Measurements from ENCODE around the gene COL23A1. TPM values are rescaled to one million over a fixed set of nuclear protein-coding genes. Genes with fewer than 3 reads are reported as not detected.
A peak's percentile ranks its signal among the peaks of the same experiment; 100 is the strongest.

Gene COL23A1
- polyA plus RNA-seq, 3 donors, result 0.11 to 0.21 TPM; not detected in 1

DNA sequence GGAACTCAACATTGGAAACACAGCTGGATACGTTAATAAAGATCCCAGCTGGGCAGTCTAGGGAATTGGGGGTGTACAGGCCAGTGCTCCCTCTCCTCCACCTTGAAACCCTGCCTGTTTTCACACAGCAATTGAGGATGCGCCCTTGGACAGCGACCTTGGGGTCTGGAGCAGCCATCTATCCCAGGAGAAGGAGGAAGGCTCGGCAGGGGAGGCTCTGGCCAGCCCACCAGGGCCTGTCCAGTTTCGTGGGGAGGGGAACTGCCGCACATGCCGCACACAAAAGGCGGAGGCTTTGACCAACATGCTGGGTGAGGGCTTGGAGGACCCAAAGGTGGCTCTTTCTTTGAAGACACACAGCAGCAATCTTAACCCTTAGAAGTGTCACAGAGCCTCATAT lies 1.4 kb downstream of the COL23A1 start:
- TF ChIP-seq, protein P1, sequence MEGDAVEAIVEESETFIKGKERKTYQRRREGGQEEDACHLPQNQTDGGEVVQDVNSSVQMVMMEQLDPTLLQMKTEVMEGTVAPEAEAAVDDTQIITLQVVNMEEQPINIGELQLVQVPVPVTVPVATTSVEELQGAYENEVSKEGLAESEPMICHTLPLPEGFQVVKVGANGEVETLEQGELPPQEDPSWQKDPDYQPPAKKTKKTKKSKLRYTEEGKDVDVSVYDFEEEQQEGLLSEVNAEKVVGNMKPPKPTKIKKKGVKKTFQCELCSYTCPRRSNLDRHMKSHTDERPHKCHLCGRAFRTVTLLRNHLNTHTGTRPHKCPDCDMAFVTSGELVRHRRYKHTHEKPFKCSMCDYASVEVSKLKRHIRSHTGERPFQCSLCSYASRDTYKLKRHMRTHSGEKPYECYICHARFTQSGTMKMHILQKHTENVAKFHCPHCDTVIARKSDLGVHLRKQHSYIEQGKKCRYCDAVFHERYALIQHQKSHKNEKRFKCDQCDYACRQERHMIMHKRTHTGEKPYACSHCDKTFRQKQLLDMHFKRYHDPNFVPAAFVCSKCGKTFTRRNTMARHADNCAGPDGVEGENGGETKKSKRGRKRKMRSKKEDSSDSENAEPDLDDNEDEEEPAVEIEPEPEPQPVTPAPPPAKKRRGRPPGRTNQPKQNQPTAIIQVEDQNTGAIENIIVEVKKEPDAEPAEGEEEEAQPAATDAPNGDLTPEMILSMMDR (IDR thresholded peaks at IDR 0.05), result no peak
- H4K20me1 ChIP-seq (ENCODE audit: insufficient read depth, low read length), result no peaks in the 10 kb centered on the region
- H3K4me3 ChIP-seq (replicated peaks in 1 of 3; ENCODE audit: low read depth in 2 of 3, low read length in 3 of 3), result no peak overlapping the region
- no peak for DNase-seq
- H3K4me1 Mint-ChIP-seq, result peaks cover 20% of the 10 kb centered on the region
- H3K9me3 ChIP-seq (replicated peaks in 1 of 2; ENCODE audit: control insufficient read depth in 1 of 2, insufficient read depth in 1 of 2, low read length in 2 of 2), result peaks cover 0 to 6% of the 10 kb centered on the region in 2 donors
- no peak overlapping the region for H3K27ac Mint-ChIP-seq
- H3K27me3 Mint-ChIP-seq (ENCODE audit: low read depth in 3 of 3), result peaks cover 24 to 29% (median 27%) of the 10 kb centered on the region in 3 donors
- intact Hi-C loops (cut with micrococcal nuclease), result no loop called here
- peaks cover 0 to 10% (median 3%) of the 10 kb centered on the region in 7 donors for H3K9me3 Mint-ChIP-seq
- H3K36me3 ChIP-seq (replicated peaks in 1 of 2; ENCODE audit: control insufficient read depth in 1 of 2, insufficient read depth in 2 of 2, low read length in 2 of 2), result no peaks in the 10 kb centered on the region
- peaks cover 0 to 5% of the 10 kb centered on the region in 2 donors for H3K36me3 Mint-ChIP-seq
- H3K27ac ChIP-seq (ENCODE audit: low read depth in 1 of 2, low read length in 2 of 2), result no peak overlapping the region
- peak overlapping the region; percentile 77 for H2AFZ ChIP-seq (ENCODE audit: insufficient read depth, low read depth, low read length, poor library complexity, severe bottlenecking)
- peaks cover 5 to 6% of the 10 kb centered on the region in 2 donors for H3K27me3 ChIP-seq (ENCODE audit: control insufficient read depth in 2 of 2, insufficient read depth in 2 of 2, low read length in 2 of 2)
- H3K4me3 Mint-ChIP-seq, result peak overlapping the region; percentile 74 to 85
- 68% methylated on average over 4 of the region's 8 CpGs for WGBS (ENCODE audit: insufficient coverage)
- H3K79me2 ChIP-seq (ENCODE audit: insufficient read depth, low read length), result peaks cover 4% of the 10 kb centered on the region
- peaks cover 19 to 33% of the 10 kb centered on the region in 2 donors for H3K4me1 ChIP-seq (ENCODE audit: control insufficient read depth in 1 of 2, insufficient read depth in 2 of 2, low read length in 2 of 2)
- no peak overlapping the region for H3K9ac ChIP-seq (ENCODE audit: insufficient read depth, low read length, poor library complexity, severe bottlenecking)
- peak overlapping the region; percentile 97 for H3K4me2 ChIP-seq (replicated peaks; ENCODE audit: extremely low read depth, low read length, poor library complexity, severe bottlenecking)

DNA sequence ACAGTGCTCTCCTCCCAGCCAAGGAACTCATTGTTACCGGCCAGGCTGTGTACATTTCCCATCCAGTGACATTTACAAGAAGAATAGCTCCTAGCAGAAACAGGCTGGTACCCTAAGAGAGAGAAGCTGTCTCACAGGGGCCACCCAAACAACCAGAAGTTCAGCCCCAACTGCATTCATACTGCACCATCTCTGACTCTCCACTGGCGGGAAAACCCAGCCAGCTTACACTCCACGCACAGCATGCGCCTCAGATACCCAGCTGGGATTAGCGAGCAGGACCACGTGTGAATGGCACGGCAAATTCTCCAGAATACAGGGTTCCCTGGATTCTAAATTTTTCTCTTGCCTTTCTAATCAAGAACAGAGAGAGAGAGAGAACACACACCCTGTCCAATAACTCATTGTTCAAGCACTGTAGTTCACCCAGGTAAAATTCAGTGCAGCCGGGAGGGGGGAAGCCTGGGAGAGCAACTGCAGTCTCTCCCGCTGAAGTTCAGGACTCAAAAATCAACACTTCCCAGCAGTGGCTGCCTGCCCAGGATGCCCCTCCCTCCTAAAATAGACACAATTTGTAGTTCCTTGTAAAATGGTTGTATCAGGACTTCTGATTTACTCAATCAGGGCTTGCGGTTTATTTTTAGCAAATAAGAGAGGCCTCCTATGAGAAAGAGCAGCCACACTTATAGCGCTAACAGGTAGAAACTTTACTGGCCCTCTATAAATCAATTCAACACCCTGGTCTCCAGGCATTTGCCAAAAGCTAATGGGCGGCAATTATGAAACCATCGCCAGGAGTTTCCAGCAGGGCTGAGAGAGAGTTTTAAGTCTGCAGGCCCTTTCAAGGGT lies 2.2 kb downstream of the COL23A1 start:
- intact Hi-C loops (cut with micrococcal nuclease), result no loop called here
- peaks cover 0 to 5% of the 10 kb centered on the region in 2 donors for H3K36me3 Mint-ChIP-seq
- 74% methylated on average over 9 of the region's 13 CpGs for WGBS (ENCODE audit: insufficient coverage)
- peak overlapping the region in 1 of 2 donors; percentile 85 for H3K4me3 Mint-ChIP-seq
- Histone ChIP-seq H3K27me3 (ENCODE audit: control insufficient read depth in 2 of 2, insufficient read depth in 2 of 2, low read length in 2 of 2) (peaks cover 5 to 6% of the 10 kb centered on the region in 2 donors), H3K4me3 (replicated peaks in 1 of 3; ENCODE audit: low read depth in 2 of 3, low read length in 3 of 3) (no peak overlapping the region), H3K27ac (ENCODE audit: low read depth in 1 of 2, low read length in 2 of 2) (no peak overlapping the region), H2AFZ (ENCODE audit: insufficient read depth, low read depth, low read length, poor library complexity, severe bottlenecking) (peak overlapping the region; percentile 27), H3K9me3 (replicated peaks in 1 of 2; ENCODE audit: control insufficient read depth in 1 of 2, insufficient read depth in 1 of 2, low read length in 2 of 2) (peaks cover 0 to 6% of the 10 kb centered on the region in 2 donors), H3K79me2 (ENCODE audit: insufficient read depth, low read length) (peaks cover 4% of the 10 kb centered on the region), H3K4me1 (ENCODE audit: control insufficient read depth in 1 of 2, insufficient read depth in 2 of 2, low read length in 2 of 2) (peaks cover 19 to 33% of the 10 kb centered on the region in 2 donors), H3K4me2 (replicated peaks; ENCODE audit: extremely low read depth, low read length, poor library complexity, severe bottlenecking) (peak overlapping the region; percentile 7), H3K9ac (ENCODE audit: insufficient read depth, low read length, poor library complexity, severe bottlenecking) (no peak overlapping the region), H3K36me3 (replicated peaks in 1 of 2; ENCODE audit: control insufficient read depth in 1 of 2, insufficient read depth in 2 of 2, low read length in 2 of 2) (no peaks in the 10 kb centered on the region), H4K20me1 (ENCODE audit: insufficient read depth, low read length) (no peaks in the 10 kb centered on the region)
- peaks cover 24 to 29% (median 27%) of the 10 kb centered on the region in 3 donors for H3K27me3 Mint-ChIP-seq (ENCODE audit: low read depth in 3 of 3)
- peaks cover 0 to 10% (median 3%) of the 10 kb centered on the region in 7 donors for H3K9me3 Mint-ChIP-seq
- no peak for DNase-seq
- peak overlapping the region in 2 of 7 donors; percentile 4 to 62 for H3K27ac Mint-ChIP-seq
- H3K4me1 Mint-ChIP-seq, result peaks cover 20% of the 10 kb centered on the region
- TF ChIP-seq, protein P1 (IDR thresholded peaks at IDR 0.05), result no peak
